ENCODE measurements around the gene ZNF765.
"Not testable (repeated sequence)": the region's sequence is repeated elsewhere in the genome, so short reads cannot be mapped to it uniquely, and the experiment has no call there.

ZNF765 gene

DNA sequence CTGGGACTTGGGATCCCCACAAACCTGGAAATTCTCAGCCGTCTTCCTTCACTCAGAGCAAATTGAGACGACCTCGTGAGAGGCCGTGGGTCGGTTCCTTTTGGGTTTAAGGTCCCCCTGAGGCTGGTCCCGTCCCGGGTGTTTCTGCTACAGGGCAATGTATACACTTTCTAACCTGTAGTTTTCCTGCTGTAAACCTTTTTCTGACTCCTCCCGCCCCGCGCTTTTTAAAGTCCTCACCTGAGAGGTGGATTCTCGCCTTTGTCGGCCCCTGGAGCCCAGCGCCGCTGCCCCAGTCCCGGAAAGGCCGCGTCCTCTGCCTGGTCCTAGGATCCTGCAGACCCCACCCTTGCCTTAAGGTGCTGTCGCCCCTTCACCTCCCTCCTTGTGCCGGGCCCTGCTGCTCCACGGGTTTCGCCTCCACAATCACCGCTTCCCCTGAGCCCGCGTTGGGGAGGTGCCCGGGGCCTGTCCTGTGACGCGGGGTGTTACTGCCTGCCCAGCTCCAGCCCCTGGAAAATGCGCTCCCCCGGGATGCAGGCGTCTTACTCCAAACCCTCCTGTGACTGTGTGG is 37.2 kb downstream of the ZNF765 start:
- H2AFZ ChIP-seq (ENCODE audit: low read length): no peak overlapping the region
- H3K9ac ChIP-seq (ENCODE audit: low read length): peak overlapping the region; percentile 89
- no peaks in the 10 kb centered on the region for H4K20me1 ChIP-seq (ENCODE audit: insufficient read depth, low read length)
- TF ChIP-seq EZH2 (IDR thresholded peaks at IDR 0.05; ENCODE audit: borderline replicate concordance, low read length): no peak
- no peak for TF ChIP-seq CTCF (IDR thresholded peaks at IDR 0.05; ENCODE audit: low read length)
- no peak overlapping the region for H3K27ac ChIP-seq (ENCODE audit: low read depth, low read length, poor library complexity, severe bottlenecking)
- H3K9me2 ChIP-seq (ENCODE audit: low read depth, low read length): no peaks in the 10 kb centered on the region
- no peaks in the 10 kb centered on the region for H3F3A ChIP-seq (ENCODE audit: insufficient read depth, low read length)
- peaks cover 12% of the 10 kb centered on the region for H3K4me1 ChIP-seq (ENCODE audit: insufficient read depth, low read length, severe bottlenecking)
- peaks cover 42% of the 10 kb centered on the region for H3K36me3 ChIP-seq (ENCODE audit: insufficient read depth, low read length)
- peak overlapping the region; percentile 94 for H3K4me2 ChIP-seq (ENCODE audit: low read length)
- H3K9me3 ChIP-seq (ENCODE audit: low read length): 0 out of 2 replicates have a peak, but pooled peaks cover 3% of the 10 kb centered on the region
- H3K27me3 ChIP-seq (ENCODE audit: insufficient read depth, low read length): no peaks in the 10 kb centered on the region
- H3K79me2 ChIP-seq (ENCODE audit: insufficient read depth, low read length): 0 out of 2 replicates have a peak, but pooled peaks cover 6% of the 10 kb centered on the region
- peak overlapping the region; percentile 78 for H3K4me3 ChIP-seq (ENCODE audit: low read depth, low read length, poor library complexity, severe bottlenecking)

DNA sequence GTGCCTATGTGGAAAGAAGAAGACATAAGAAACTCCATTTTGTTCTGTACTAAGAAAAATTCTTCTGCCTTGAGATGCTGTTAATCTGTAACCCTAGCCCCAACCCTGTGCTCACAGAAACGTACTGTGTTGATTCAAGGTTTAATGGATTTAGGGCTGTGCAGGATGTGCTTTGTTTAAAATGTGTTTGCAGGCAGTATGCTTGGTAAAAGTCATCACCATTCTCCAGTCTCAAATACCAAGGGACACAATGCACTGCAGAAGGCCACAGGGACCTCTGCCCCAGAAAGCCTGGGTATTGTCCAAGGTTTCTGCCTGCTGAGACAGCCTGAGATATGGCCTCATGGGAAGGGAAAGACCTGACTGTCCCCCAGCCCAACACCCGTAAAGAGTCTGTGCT is 48.9 kb downstream of the ZNF765 start:
- not testable (repeated sequence) for H3K27me3 ChIP-seq (ENCODE audit: insufficient read depth, low read length); H3K27ac ChIP-seq (ENCODE audit: low read depth, low read length, poor library complexity, severe bottlenecking); H3K9ac ChIP-seq (ENCODE audit: low read length); H3K79me2 ChIP-seq (ENCODE audit: insufficient read depth, low read length); H3K4me1 ChIP-seq (ENCODE audit: insufficient read depth, low read length, severe bottlenecking); H4K20me1 ChIP-seq (ENCODE audit: insufficient read depth, low read length); H3K9me3 ChIP-seq (ENCODE audit: low read length); H2AFZ ChIP-seq (ENCODE audit: low read length); H3K9me2 ChIP-seq (ENCODE audit: low read depth, low read length); H3F3A ChIP-seq (ENCODE audit: insufficient read depth, low read length); H3K4me2 ChIP-seq (ENCODE audit: low read length); H3K4me3 ChIP-seq (ENCODE audit: low read depth, low read length, poor library complexity, severe bottlenecking)
- H3K36me3 ChIP-seq (ENCODE audit: insufficient read depth, low read length): peaks cover 89% of the 10 kb centered on the region

DNA sequence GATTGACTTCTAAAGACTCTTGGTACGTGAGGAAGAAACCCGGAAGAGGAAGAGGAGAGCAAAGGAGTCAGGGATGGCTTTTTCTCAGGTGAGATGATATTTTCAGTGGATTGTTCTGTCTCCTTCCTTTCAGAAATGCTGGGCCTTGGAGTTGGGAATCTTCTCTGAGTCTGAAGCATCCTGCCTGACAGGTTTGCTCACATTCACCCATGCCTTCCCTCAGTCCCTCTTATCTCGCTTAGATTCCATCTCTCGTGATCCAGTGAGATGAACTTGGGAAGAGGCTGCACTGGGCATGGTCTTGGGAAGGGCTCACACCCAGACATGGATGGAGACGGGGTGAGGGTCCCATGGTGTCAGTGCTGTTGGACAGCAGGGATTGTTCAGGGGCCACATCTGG is 52.2 kb downstream of the ZNF765 start:
- not testable (repeated sequence) for H3K9me2 ChIP-seq (ENCODE audit: low read depth, low read length); H3K4me2 ChIP-seq (ENCODE audit: low read length); H3K4me3 ChIP-seq (ENCODE audit: low read depth, low read length, poor library complexity, severe bottlenecking); H3K9me3 ChIP-seq (ENCODE audit: low read length); H3K4me1 ChIP-seq (ENCODE audit: insufficient read depth, low read length, severe bottlenecking); H3K27me3 ChIP-seq (ENCODE audit: insufficient read depth, low read length); H3F3A ChIP-seq (ENCODE audit: insufficient read depth, low read length); H3K79me2 ChIP-seq (ENCODE audit: insufficient read depth, low read length); H3K27ac ChIP-seq (ENCODE audit: low read depth, low read length, poor library complexity, severe bottlenecking); H4K20me1 ChIP-seq (ENCODE audit: insufficient read depth, low read length); H3K9ac ChIP-seq (ENCODE audit: low read length); H2AFZ ChIP-seq (ENCODE audit: low read length)
- peaks cover 92% of the 10 kb centered on the region for H3K36me3 ChIP-seq (ENCODE audit: insufficient read depth, low read length)

- Histone ChIP-seq H3K79me2 (ENCODE audit: insufficient read depth, low read length) (no peaks in the 10 kb centered on the region), H3K36me3 (ENCODE audit: insufficient read depth, low read length) (peaks cover 63% of the 10 kb centered on the region), H3K27me3 (ENCODE audit: insufficient read depth, low read length) (no peaks in the 10 kb centered on the region), H4K20me1 (ENCODE audit: insufficient read depth, low read length) (no peaks in the 10 kb centered on the region), H3K27ac (ENCODE audit: low read depth, low read length, poor library complexity, severe bottlenecking) (no peak overlapping the region), H3K9me2 (ENCODE audit: low read depth, low read length) (no peaks in the 10 kb centered on the region), H2AFZ (ENCODE audit: low read length) (no peak overlapping the region), H3K4me2 (ENCODE audit: low read length) (no peak overlapping the region), H3K4me3 (ENCODE audit: low read depth, low read length, poor library complexity, severe bottlenecking) (no peak overlapping the region), H3K9ac (ENCODE audit: low read length) (no peak overlapping the region), H3F3A (ENCODE audit: insufficient read depth, low read length) (no peaks in the 10 kb centered on the region), H3K9me3 (ENCODE audit: low read length) (peaks cover 26% of the 10 kb centered on the region), H3K4me1 (ENCODE audit: insufficient read depth, low read length, severe bottlenecking) (no peaks in the 10 kb centered on the region)
- TF ChIP-seq CTCF (IDR thresholded peaks at IDR 0.05; ENCODE audit: low read length): no peak
- TF ChIP-seq EZH2 (IDR thresholded peaks at IDR 0.05; ENCODE audit: borderline replicate concordance, low read length): no peak
Measured at GRCh38 chr19:53455828-53456227, 60.9 kb downstream of the ZNF765 start.

DNA sequence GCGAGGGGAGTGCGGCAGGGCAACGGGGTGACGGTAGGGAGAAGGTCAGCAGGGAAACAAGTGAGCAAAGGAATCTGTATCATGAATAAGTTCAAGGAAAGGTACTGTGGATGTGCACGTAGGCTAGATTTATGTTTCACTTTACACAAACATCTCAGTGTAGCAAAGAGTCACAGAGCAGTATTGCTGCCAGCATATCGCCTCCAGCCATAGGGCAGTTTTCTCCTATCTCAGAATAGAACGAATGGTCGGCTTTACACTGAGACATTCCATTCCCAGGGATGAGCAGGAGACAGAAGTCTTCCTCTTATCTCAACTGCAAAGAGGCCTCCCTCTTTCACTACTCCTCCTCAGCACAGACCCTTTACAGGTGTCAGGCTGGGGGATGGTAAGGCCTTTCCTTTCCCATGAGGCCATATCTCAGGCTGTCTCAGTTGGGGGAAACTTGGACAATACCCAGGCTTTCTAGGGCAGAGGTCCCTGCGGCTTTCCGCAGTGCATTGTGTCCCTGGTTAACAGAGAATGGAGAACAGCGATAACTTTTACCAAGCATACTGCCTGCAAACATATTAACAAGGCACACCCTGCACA is 65.3 kb downstream of the ZNF765 start:
- H3K9me2 ChIP-seq (ENCODE audit: low read depth, low read length); H3K4me2 ChIP-seq (ENCODE audit: low read length); H3K4me1 ChIP-seq (ENCODE audit: insufficient read depth, low read length, severe bottlenecking); H4K20me1 ChIP-seq (ENCODE audit: insufficient read depth, low read length); H3K9ac ChIP-seq (ENCODE audit: low read length); H2AFZ ChIP-seq (ENCODE audit: low read length); H3K27me3 ChIP-seq (ENCODE audit: insufficient read depth, low read length); H3K4me3 ChIP-seq (ENCODE audit: low read depth, low read length, poor library complexity, severe bottlenecking); H3K27ac ChIP-seq (ENCODE audit: low read depth, low read length, poor library complexity, severe bottlenecking); H3K79me2 ChIP-seq (ENCODE audit: insufficient read depth, low read length); H3F3A ChIP-seq (ENCODE audit: insufficient read depth, low read length): not testable (repeated sequence)
- H3K36me3 ChIP-seq (ENCODE audit: insufficient read depth, low read length): peaks cover 21% of the 10 kb centered on the region
- H3K9me3 ChIP-seq (ENCODE audit: low read length): peaks cover 17% of the 10 kb centered on the region

Measured in OCI-LY1 (cell line).